A673 (cell line): ENCODE measurements around the gene EGLN1. TPM values are rescaled to one million over a fixed set of nuclear protein-coding genes. Genes with fewer than 3 reads are reported as not detected.

Source experiments
- BruUV-seq: library from RNA; stranded (reverse); fragments of 400-500 nt; replicated peaks from 2 replicates; lab custom pipeline; 2021; lab: Mats Ljungman, UMichigan
- CTCF ChIA-PET: fragments of 300-600 bp; sonication (Branson Sonifier 250); formaldehyde crosslinking; loops from one replicate; lab custom pipeline; 2022; ENCODE audit warnings: antibody characterized with exemption; lab: Charles Lee
- POLR2A ChIA-PET: fragments of 300-600 bp; sonication (Branson Sonifier 250); formaldehyde crosslinking; loops from one replicate; lab custom pipeline; 2022; ENCODE audit warnings: antibody characterized with exemption; ENCODE audit not compliant: low non-redundant PET; lab: Charles Lee
- DNase-seq: peaks from one replicate; pipeline ENCODE4 v3.0.0-alpha.2; 2015; ENCODE audit warnings: low spot score
- H3K27ac ChIP-seq: fragments of 200-600 bp; sonication (generic); 2 replicates; pipeline ENCODE4 v1.5.1; 2016; ENCODE audit warnings: mixed run types, low read depth, mild to moderate bottlenecking, mixed read lengths, antibody characterized with exemption, low read length; ENCODE audit not compliant: poor library complexity, severe bottlenecking
- H3K27me3 ChIP-seq: fragments of 200-600 bp; sonication (generic); replicated peaks from 2 replicates; pipeline ENCODE4 v1.6.1; 2017; ENCODE audit warnings: mixed run types, low read depth, mild to moderate bottlenecking, mixed read lengths, antibody characterized with exemption, low read length; ENCODE audit not compliant: insufficient read depth, poor library complexity
- H3K36me3 ChIP-seq: fragments of 200-600 bp; sonication (generic); 2 replicates; pipeline ENCODE4 v1.6.1; 2016; ENCODE audit warnings: mixed run types, mild to moderate bottlenecking, mixed read lengths, antibody characterized with exemption, low read length; ENCODE audit not compliant: insufficient read depth, poor library complexity, severe bottlenecking
- H3K4me1 ChIP-seq: fragments of 200-600 bp; sonication (generic); 2 replicates; pipeline ENCODE4 v1.6.1; 2017; ENCODE audit warnings: mixed run types, mild to moderate bottlenecking, mixed read lengths, antibody characterized with exemption, low read length; ENCODE audit not compliant: insufficient read depth, poor library complexity, severe bottlenecking
- H3K4me3 ChIP-seq: fragments of 200-600 bp; sonication (generic); 2 replicates; pipeline ENCODE4 v1.5.1; 2016; ENCODE audit warnings: low read depth, mixed run types, mild to moderate bottlenecking, mixed read lengths, low read length; ENCODE audit not compliant: poor library complexity, severe bottlenecking
- H3K9me3 ChIP-seq: fragments of 200-600 bp; sonication (generic); 2 replicates; pipeline ENCODE4 v1.6.1; 2016; ENCODE audit warnings: mixed run types, low read depth, mild to moderate bottlenecking, mixed read lengths, antibody characterized with exemption, low read length; ENCODE audit not compliant: poor library complexity, severe bottlenecking
- EZH2 ChIP-seq: fragments of 200-600 bp; sonication (generic); IDR thresholded peaks from 2 replicates; pipeline ENCODE4 v1.6.1; 2017; ENCODE audit warnings: borderline replicate concordance, low read depth, mild to moderate bottlenecking, mixed read lengths, antibody characterized with exemption, low read length; ENCODE audit not compliant: poor library complexity, severe bottlenecking
- intact Hi-C: fragments of 100-400 bp; cut with micrococcal nuclease; formaldehyde crosslinking; loops from one replicate; pipeline ENCODE4 v1.10.0; 2022; ENCODE audit not compliant: unreplicated experiment
- total RNA-seq: library from RNA; stranded (reverse); gene quantifications from 2 replicates; pipeline ENCODE4 v1.2.3, GENCODE V29; 2021
- TF ChIP-seq, protein P1 (sequence below): fragments of 300-800, 200-600 bp; sonication (generic); conservative IDR thresholded peaks from 2 replicates; pipeline ENCODE4 v1.5.1; 2017; ENCODE audit warnings: low read depth, mild to moderate bottlenecking, antibody characterized with exemption, low read length, moderate library complexity, mixed read lengths

Gene EGLN1
- total RNA-seq, 1 experiment from 2014 or later, result 30.4 TPM

DNA sequence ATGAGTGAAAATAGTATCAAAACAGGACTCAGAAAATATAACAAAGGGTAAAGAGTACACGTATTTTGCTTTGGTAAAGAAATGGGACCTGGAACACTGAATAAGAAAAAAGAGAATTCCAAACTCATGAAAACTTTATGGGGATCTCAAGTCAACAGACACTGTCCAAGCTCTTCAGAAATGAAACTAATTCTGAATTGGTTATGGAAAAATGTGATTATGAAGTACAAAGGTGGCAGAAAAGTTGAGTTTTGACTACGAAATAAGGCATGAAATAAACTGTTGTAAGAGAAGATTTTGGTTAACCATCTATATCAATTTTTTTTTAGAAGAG, 8.4 kb downstream of the EGLN1 start:
- no peak overlapping the region for H3K4me3 ChIP-seq
- peaks cover 22% of the 10 kb centered on the region for H3K4me1 ChIP-seq
- no peak for DNase-seq
- intact Hi-C loops, result no loop called here
- ChIA-PET CTCF (no interaction called here), POLR2A (no interaction called here)
- BruUV-seq, result no TSS peak
- no peaks in the 10 kb centered on the region for H3K36me3 ChIP-seq
- no peaks in the 10 kb centered on the region for H3K9me3 ChIP-seq
- TF ChIP-seq, protein P1, sequence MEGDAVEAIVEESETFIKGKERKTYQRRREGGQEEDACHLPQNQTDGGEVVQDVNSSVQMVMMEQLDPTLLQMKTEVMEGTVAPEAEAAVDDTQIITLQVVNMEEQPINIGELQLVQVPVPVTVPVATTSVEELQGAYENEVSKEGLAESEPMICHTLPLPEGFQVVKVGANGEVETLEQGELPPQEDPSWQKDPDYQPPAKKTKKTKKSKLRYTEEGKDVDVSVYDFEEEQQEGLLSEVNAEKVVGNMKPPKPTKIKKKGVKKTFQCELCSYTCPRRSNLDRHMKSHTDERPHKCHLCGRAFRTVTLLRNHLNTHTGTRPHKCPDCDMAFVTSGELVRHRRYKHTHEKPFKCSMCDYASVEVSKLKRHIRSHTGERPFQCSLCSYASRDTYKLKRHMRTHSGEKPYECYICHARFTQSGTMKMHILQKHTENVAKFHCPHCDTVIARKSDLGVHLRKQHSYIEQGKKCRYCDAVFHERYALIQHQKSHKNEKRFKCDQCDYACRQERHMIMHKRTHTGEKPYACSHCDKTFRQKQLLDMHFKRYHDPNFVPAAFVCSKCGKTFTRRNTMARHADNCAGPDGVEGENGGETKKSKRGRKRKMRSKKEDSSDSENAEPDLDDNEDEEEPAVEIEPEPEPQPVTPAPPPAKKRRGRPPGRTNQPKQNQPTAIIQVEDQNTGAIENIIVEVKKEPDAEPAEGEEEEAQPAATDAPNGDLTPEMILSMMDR, result no peak
- no peak for TF ChIP-seq EZH2
- H3K27ac ChIP-seq, result no peak overlapping the region
- H3K27me3 ChIP-seq, result no peaks in the 10 kb centered on the region

DNA sequence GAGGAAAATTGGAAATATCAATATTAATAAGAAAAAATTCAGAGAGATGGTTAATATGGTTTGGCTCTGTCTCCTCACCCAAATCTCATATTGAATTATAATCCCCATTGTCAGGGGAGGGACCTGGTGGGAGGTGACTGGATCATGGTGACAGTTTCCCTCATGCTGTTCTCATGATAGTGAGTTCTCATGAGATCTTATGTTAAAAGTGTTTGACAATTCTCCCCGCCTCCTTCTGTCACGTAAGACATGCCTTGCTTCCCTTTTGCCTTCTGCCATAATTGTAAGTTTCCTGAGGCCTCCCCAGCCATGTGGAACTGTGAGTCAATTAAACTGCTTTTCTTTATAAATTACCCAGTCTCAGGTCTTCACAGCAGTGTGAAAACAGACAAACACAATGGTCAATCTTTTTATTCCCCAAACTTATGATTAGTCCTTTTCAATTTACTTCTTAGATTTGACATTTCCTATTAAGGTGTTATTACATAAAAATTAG, 11.0 kb downstream of the EGLN1 start:
- BruUV-seq, result no TSS peak
- H3K4me1 ChIP-seq, result peaks cover 7% of the 10 kb centered on the region
- ChIA-PET CTCF (no interaction called here), POLR2A (no interaction called here)
- H3K4me3 ChIP-seq, result no peak overlapping the region
- no peak for DNase-seq
- H3K27ac ChIP-seq, result no peak overlapping the region
- intact Hi-C loops, result no loop called here
- H3K9me3 ChIP-seq, result no peaks in the 10 kb centered on the region
- TF ChIP-seq, protein P1, result no peak
- TF ChIP-seq EZH2, result no peak
- peaks cover 3% of the 10 kb centered on the region for H3K36me3 ChIP-seq
- no peaks in the 10 kb centered on the region for H3K27me3 ChIP-seq

DNA sequence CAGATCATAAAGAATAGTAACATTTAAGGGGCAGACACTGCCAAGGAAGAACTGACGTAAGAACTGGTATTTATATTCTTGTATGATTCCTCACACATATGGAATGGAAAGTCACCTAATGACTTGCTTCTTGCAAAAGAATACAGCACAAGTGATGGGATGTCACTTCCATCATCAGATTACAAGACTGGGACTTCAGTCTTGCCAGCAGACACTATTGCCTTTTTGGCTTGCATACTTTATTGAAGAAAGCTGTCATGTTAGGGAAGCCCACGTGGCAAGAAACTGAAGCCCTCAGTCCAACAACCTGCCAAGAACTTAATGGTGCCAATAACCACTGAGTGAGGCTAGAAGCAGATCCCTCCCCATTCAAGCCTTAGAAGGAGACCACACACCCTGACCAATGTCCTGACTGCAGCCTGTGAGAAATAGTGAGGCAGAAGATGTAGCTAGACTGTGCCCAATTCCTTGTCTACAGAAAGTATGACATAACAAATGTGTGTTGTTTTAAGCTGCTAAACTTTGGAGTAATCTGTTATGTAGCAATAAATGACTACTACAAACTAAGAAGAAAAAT, 12.0 kb downstream of the EGLN1 start:
- no peaks in the 10 kb centered on the region for H3K27me3 ChIP-seq
- CTCF ChIA-PET, result no interaction called here
- peaks cover 3% of the 10 kb centered on the region for H3K36me3 ChIP-seq
- H3K9me3 ChIP-seq, result no peaks in the 10 kb centered on the region
- TF ChIP-seq EZH2, result no peak
- TF ChIP-seq, protein P1, result no peak
- H3K4me3 ChIP-seq, result no peak overlapping the region
- POLR2A ChIA-PET, result no interaction called here
- H3K4me1 ChIP-seq, result peaks cover 7% of the 10 kb centered on the region
- BruUV-seq, result no TSS peak
- H3K27ac ChIP-seq, result no peak overlapping the region
- DNase-seq, result no peak
- intact Hi-C loops, result no loop called here
